NCI-H345 (cell line): ENCODE data around the gene DSG2.

ENCODE experiments used
- DNase-seq: peaks from one replicate; lab custom pipeline; 2025; lab: John Stamatoyannopoulos, UW

Gene DSG2

GRCh38 chr18:31590570-31590969 lies 92.6 kb downstream of the DSG2 start:
- no peak for DNase-seq

- DNase-seq: no peak
Measured at GRCh38 chr18:31591113-31591512, 93.1 kb downstream of the DSG2 start.

GRCh38 chr18:31591628-31592027 lies 93.7 kb downstream of the DSG2 start, which contains the start of gene TTR:
Gene TTR, plus strand, starts transcription at chr18:31591877. Its CDS starts 26 bp downstream, at chr18:31591903.
- DNase-seq: no peak

GRCh38 chr18:31592506-31593157 lies 94.7 kb downstream of the DSG2 start:
- no peak for DNase-seq

- DNase-seq: no peak
Measured at GRCh38 chr18:31595121-31595771, 97.3 kb downstream of the DSG2 start.

GRCh38 chr18:31596081-31596872 lies 98.3 kb downstream of the DSG2 start:
- no peak for DNase-seq

- DNase-seq: no peak
Measured at GRCh38 chr18:31598021-31598805, 100.2 kb downstream of the DSG2 start.
